ENCODE results near the gene DCAF11. TPM values are rescaled to one million over a fixed set of nuclear protein-coding genes. Genes with fewer than 3 reads are reported as not detected.

Gene DCAF11
- total RNA-seq, 4 donors from 2014 or later, result 55.4 to 114 (median 79.3) TPM

- H3K9me3 ChIP-seq, result no peaks in the 10 kb centered on the region
- DNase-seq, result no peak
- H3K36me3 ChIP-seq, result peaks cover 11 to 48% (median 28%) of the 10 kb centered on the region in 3 donors
- no peaks in the 10 kb centered on the region for H3K27me3 ChIP-seq
- TF ChIP-seq POLR2A (IDR thresholded peaks at IDR 0.05), result no peak
- intact Hi-C loops (cut with DNase I), result no loop called here
- H3K27ac ChIP-seq, result peak overlapping the region in 3 of 4 donors; percentile 96 to 99 (median 99)
- 73 to 79% methylated on average over 5 to 6 of the region's 6 CpGs for WGBS, 2 donors
- H3K4me3 ChIP-seq, result peak overlapping the region; percentile 46 to 84 (median 68)
- peaks cover 12 to 28% (median 17%) of the 10 kb centered on the region in 3 donors for H3K4me1 ChIP-seq
Measured at GRCh38 chr14:24116128-24116814, 1.7 kb downstream of the DCAF11 start.

GRCh38 chr14:24117179-24117578 is 2.6 kb downstream of the DCAF11 start:
- Histone ChIP-seq H3K36me3 (peaks cover 11 to 57% (median 35%) of the 10 kb centered on the region in 3 donors), H3K4me3 (no peak overlapping the region), H3K4me1 (peaks cover 12 to 28% (median 17%) of the 10 kb centered on the region in 3 donors), H3K27ac (no peak overlapping the region), H3K9me3 (no peaks in the 10 kb centered on the region), H3K27me3 (no peaks in the 10 kb centered on the region)
- intact Hi-C loops (cut with DNase I), result no loop called here
- TF ChIP-seq POLR2A (IDR thresholded peaks at IDR 0.05) (no peak), CTCF (IDR thresholded peaks at IDR 0.05) (no peak)
- WGBS, 2 donors, result 86 to 90% methylated on average over 2 to 4 of the region's 6 CpGs
- no peak for DNase-seq

- no peak for DNase-seq
Measured at GRCh38 chr14:24119691-24120090, 5.1 kb downstream of the DCAF11 start.

GRCh38 chr14:24121210-24121609 is 6.6 kb downstream of the DCAF11 start:
- 81 to 100% methylated on average over 3 to 7 of the region's 8 CpGs for WGBS, 2 donors
- H3K27ac ChIP-seq, result no peak overlapping the region
- peaks cover 2 to 13% (median 3%) of the 10 kb centered on the region in 3 donors for H3K4me1 ChIP-seq
- peaks cover 22 to 88% (median 50%) of the 10 kb centered on the region in 3 donors for H3K36me3 ChIP-seq
- no peak overlapping the region for H3K4me3 ChIP-seq
- intact Hi-C loops (cut with DNase I), result no loop called here
- no peaks in the 10 kb centered on the region for H3K9me3 ChIP-seq
- no peaks in the 10 kb centered on the region for H3K27me3 ChIP-seq
- no peak for DNase-seq
- TF ChIP-seq POLR2A (IDR thresholded peaks at IDR 0.05), result no peak
- no peak for TF ChIP-seq CTCF (IDR thresholded peaks at IDR 0.05)

More at GRCh38 chr14:24119691-24120090, 5.1 kb downstream of the DCAF11 start:
- H3K27ac ChIP-seq, result no peak overlapping the region
- H3K36me3 ChIP-seq, result peaks cover 22 to 82% (median 50%) of the 10 kb centered on the region in 3 donors
- no peak overlapping the region for H3K4me3 ChIP-seq
- intact Hi-C loops (cut with DNase I), result no loop called here
- TF ChIP-seq POLR2A (IDR thresholded peaks at IDR 0.05), result no peak
- TF ChIP-seq CTCF (IDR thresholded peaks at IDR 0.05), result no peak
- 89 to 94% methylated on average over 2 of the region's 6 CpGs for WGBS, 2 donors
- H3K4me1 ChIP-seq, result peaks cover 10 to 22% (median 12%) of the 10 kb centered on the region in 3 donors
- H3K27me3 ChIP-seq, result no peaks in the 10 kb centered on the region
- no peaks in the 10 kb centered on the region for H3K9me3 ChIP-seq

GRCh38 chr14:24122416-24122815 is 7.8 kb downstream of the DCAF11 start:
- no peaks in the 10 kb centered on the region for H3K9me3 ChIP-seq
- intact Hi-C loops (cut with DNase I), result no loop called here
- TF ChIP-seq POLR2A (IDR thresholded peaks at IDR 0.05) (no peak), CTCF (IDR thresholded peaks at IDR 0.05) (no peak)
- H3K27ac ChIP-seq, result no peak overlapping the region
- H3K36me3 ChIP-seq, result peaks cover 22 to 78% (median 50%) of the 10 kb centered on the region in 3 donors
- H3K4me1 ChIP-seq, result peaks cover 0 to under 1% (median 0%) of the 10 kb centered on the region in 3 donors
- 100% methylated on average over 3 to 4 of the region's 4 CpGs for WGBS, 2 donors
- H3K27me3 ChIP-seq, result no peaks in the 10 kb centered on the region
- H3K4me3 ChIP-seq, result no peak overlapping the region
- DNase-seq, result no peak

Data from esophagus squamous epithelium (tissue), 5 donors.